Measurements from ENCODE around the gene JRKL.

JRKL gene

DNA sequence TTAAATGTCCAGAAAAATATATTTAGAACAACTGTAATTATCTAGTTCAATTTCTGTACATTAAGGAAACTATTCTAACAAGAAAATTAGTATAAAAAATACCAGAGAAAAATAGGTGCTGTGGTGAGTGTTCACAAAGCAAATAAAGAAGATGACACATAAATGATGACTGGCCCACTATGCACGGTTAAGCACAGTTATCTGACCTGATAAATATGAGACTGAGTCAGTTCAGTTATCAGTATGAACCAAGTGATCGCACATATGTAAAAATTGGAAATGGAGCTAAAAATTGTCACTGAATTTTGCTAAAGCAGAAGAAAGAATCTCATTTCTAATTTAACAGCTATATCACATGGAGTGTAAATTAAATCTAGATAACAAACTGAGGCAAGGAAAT is 28.0 kb upstream of the JRKL start:
- TF ChIP-seq TEAD4 (IDR thresholded peaks at IDR 0.05) (no peak), REST (IDR thresholded peaks at IDR 0.05; ENCODE audit: low read depth) (no peak), TCF12 (IDR thresholded peaks at IDR 0.05; ENCODE audit: low read depth) (no peak), TAF1 (IDR thresholded peaks at IDR 0.05; ENCODE audit: low read depth) (no peak)

GRCh38 chr11:96365493-96365892 is 24.3 kb upstream of the JRKL start:
- no peak for TF ChIP-seq TAF1 (IDR thresholded peaks at IDR 0.05; ENCODE audit: low read depth)
- no peak for TF ChIP-seq EP300 (IDR thresholded peaks at IDR 0.05; ENCODE audit: borderline replicate concordance)
- TF ChIP-seq YY1 (IDR thresholded peaks at IDR 0.05; ENCODE audit: low read depth), result no peak
- TF ChIP-seq USF1 (IDR thresholded peaks at IDR 0.05), result no peak
- no peak for TF ChIP-seq MAX (IDR thresholded peaks at IDR 0.05)
- no peak for TF ChIP-seq REST (IDR thresholded peaks at IDR 0.05; ENCODE audit: low read depth)
- no peak for TF ChIP-seq CEBPB (IDR thresholded peaks at IDR 0.05)
- no peak for TF ChIP-seq CREB1 (IDR thresholded peaks at IDR 0.05; ENCODE audit: low read depth)
- no peak for TF ChIP-seq RAD21 (IDR thresholded peaks at IDR 0.05; ENCODE audit: low read depth)
- no peak for TF ChIP-seq ZBTB7A (IDR thresholded peaks at IDR 0.05; ENCODE audit: low read depth)
- TF ChIP-seq TCF12 (IDR thresholded peaks at IDR 0.05; ENCODE audit: low read depth), result no peak
- no peak for TF ChIP-seq EGR1 (IDR thresholded peaks at IDR 0.05)
- TF ChIP-seq NFIC (IDR thresholded peaks at IDR 0.05), result no peak
- TF ChIP-seq FOXM1 (IDR thresholded peaks at IDR 0.05; ENCODE audit: borderline replicate concordance, low read depth), result no peak
- no peak for TF ChIP-seq TEAD4 (IDR thresholded peaks at IDR 0.05)

GRCh38 chr11:96366024-96366423 is 23.8 kb upstream of the JRKL start:
- no peak for TF ChIP-seq YY1 (IDR thresholded peaks at IDR 0.05; ENCODE audit: low read depth)
- TF ChIP-seq REST (IDR thresholded peaks at IDR 0.05; ENCODE audit: low read depth), result no peak
- no peak for TF ChIP-seq CREB1 (IDR thresholded peaks at IDR 0.05; ENCODE audit: low read depth)
- TF ChIP-seq MAX (IDR thresholded peaks at IDR 0.05), result no peak
- TF ChIP-seq EGR1 (IDR thresholded peaks at IDR 0.05), result no peak
- no peak for TF ChIP-seq NFIC (IDR thresholded peaks at IDR 0.05)
- no peak for TF ChIP-seq TCF12 (IDR thresholded peaks at IDR 0.05; ENCODE audit: low read depth)
- no peak for TF ChIP-seq USF1 (IDR thresholded peaks at IDR 0.05)
- no peak for TF ChIP-seq TEAD4 (IDR thresholded peaks at IDR 0.05)
- no peak for TF ChIP-seq ZBTB7A (IDR thresholded peaks at IDR 0.05; ENCODE audit: low read depth)
- no peak for TF ChIP-seq CEBPB (IDR thresholded peaks at IDR 0.05)
- TF ChIP-seq RAD21 (IDR thresholded peaks at IDR 0.05; ENCODE audit: low read depth), result no peak
- no peak for TF ChIP-seq EP300 (IDR thresholded peaks at IDR 0.05; ENCODE audit: borderline replicate concordance)
- no peak for TF ChIP-seq TAF1 (IDR thresholded peaks at IDR 0.05; ENCODE audit: low read depth)
- no peak for TF ChIP-seq FOXM1 (IDR thresholded peaks at IDR 0.05; ENCODE audit: borderline replicate concordance, low read depth)

GRCh38 chr11:96367342-96367741 is 22.5 kb upstream of the JRKL start:
- TF ChIP-seq MAX (IDR thresholded peaks at IDR 0.05) (no peak), RAD21 (IDR thresholded peaks at IDR 0.05; ENCODE audit: low read depth) (no peak), YY1 (IDR thresholded peaks at IDR 0.05; ENCODE audit: low read depth) (no peak), CEBPB (IDR thresholded peaks at IDR 0.05) (no peak), TCF12 (IDR thresholded peaks at IDR 0.05; ENCODE audit: low read depth) (no peak), EGR1 (IDR thresholded peaks at IDR 0.05) (no peak)

- no peak for TF ChIP-seq TAF1 (IDR thresholded peaks at IDR 0.05; ENCODE audit: low read depth)
- no peak for TF ChIP-seq TCF12 (IDR thresholded peaks at IDR 0.05; ENCODE audit: low read depth)
- no peak for TF ChIP-seq YY1 (IDR thresholded peaks at IDR 0.05; ENCODE audit: low read depth)
- no peak for TF ChIP-seq ZBTB7A (IDR thresholded peaks at IDR 0.05; ENCODE audit: low read depth)
- TF ChIP-seq USF1 (IDR thresholded peaks at IDR 0.05), result no peak
- no peak for TF ChIP-seq CREB1 (IDR thresholded peaks at IDR 0.05; ENCODE audit: low read depth)
- no peak for TF ChIP-seq EP300 (IDR thresholded peaks at IDR 0.05; ENCODE audit: borderline replicate concordance)
- no peak for TF ChIP-seq MAX (IDR thresholded peaks at IDR 0.05)
- TF ChIP-seq REST (IDR thresholded peaks at IDR 0.05; ENCODE audit: low read depth), result no peak
- TF ChIP-seq NFIC (IDR thresholded peaks at IDR 0.05), result no peak
Observed at GRCh38 chr11:96373826-96374225, 16.0 kb upstream of the JRKL start.
